NCI-H2227 treated with DMSO at 0.1 percent for 48 hours (cell line): Measurements from ENCODE around the gene DENND5B.
"Not testable (repeated sequence)": the region's sequence is repeated elsewhere in the genome, so short reads cannot be mapped to it uniquely, and the experiment has no call there.

Experiments
- DNase-seq: peaks from one replicate; lab custom pipeline; 2025; lab: John Stamatoyannopoulos, UW

The DENND5B gene

GRCh38 chr12:31377210-31377609 is 213.7 kb downstream of the DENND5B start:
- not testable (repeated sequence) for DNase-seq

- not testable (repeated sequence) for DNase-seq
Measured at GRCh38 chr12:31375422-31375821, 215.5 kb downstream of the DENND5B start.

GRCh38 chr12:31371256-31371620 is 219.7 kb downstream of the DENND5B start:
- DNase-seq: no peak

GRCh38 chr12:31370531-31371255 is 220.2 kb downstream of the DENND5B start:
- DNase-seq: peak; percentile 5

DNA sequence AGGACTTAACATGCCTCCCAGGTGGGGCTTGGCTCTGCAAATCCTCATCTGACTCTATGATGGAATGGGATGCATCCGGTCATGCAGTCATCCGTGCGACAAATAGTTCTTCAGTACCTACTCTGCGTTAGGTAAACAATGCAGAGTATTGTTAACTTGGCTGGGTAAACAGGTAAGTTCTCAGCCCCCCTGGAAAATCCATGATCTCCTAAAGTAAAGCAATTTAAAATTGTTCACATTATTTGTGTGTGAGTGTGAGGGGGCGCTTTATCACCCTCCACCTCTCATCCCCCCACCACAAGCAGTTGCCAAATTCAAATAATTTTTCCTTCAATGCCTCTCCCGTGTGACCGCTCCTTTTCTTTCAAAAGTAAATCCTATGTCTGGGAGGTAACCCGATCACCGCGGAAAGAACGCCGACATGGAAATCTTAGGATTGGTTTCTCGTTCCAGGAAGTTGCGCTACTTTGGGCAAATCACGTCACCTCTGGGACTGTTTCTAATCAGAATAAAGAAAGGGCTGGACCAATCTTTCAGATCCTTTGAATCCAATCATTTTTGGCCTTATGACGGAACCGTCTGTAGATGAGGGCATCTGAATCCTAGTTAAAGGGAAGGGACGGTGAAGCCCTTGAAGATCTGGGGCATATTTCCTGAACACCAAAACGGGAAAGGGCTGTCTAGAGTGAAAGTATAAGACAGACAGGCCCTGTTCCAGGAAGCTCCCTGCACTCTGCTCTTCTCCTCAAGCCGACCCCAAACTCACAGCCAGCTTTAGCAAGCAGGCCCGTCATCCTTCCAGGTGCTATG is 221.0 kb downstream of the DENND5B start:
- peak; percentile 51 for DNase-seq

DNA sequence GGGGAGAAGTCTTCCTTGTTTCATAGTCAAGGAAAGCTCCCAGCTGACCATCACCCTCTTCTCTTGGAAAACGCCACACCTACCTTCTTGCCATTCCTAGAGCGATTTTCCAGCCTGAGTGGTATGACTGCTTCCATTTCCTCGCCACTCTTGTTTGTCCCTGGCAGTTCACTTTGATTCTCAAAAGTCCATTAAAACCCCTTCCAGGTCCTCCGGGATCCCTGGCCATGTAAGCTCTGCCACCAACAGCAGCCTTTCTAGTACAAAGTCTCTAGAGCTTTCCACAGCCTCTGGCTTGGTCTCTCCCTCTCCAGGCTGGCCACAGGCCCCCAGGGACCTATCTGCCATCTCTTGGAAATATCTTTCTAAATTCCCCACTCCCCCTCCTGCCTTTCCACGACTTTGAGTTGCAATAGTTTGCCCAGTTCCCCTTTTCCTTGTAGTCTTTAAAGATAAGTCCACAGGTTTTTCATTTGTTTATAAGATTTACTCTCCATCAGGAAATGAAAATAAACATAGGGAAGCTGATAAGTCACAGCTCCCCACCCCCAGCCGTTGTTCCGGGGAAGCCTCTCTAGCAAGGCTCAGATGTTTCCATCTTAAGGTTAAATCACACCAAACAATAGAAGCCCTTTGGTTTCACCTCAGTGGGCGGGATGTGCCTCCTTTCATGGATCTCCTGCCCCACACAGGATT is 222.1 kb downstream of the DENND5B start:
- DNase-seq: peak; percentile 67

GRCh38 chr12:31366104-31366621 is 224.8 kb downstream of the DENND5B start:
- no peak for DNase-seq

DNA sequence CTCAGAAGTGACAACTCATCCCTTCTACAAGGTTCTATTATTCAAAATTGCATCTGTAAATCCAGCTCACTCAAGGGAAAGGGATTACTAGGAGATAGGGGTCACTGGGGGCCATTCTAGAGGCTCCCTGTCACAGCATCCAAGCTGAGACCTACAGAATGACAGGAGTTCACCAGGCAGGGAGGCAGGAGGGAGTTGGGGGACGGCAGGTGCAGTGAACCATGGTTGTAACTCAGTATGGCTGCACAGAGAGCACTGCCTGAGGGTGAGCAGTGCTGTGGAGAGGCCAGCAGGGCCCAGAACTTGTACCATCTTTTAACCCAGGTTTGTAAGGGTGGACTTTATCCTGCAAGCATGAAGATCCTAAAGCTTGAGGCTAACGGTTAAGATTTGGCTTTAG is 227.1 kb downstream of the DENND5B start:
- DNase-seq: no peak

DNA sequence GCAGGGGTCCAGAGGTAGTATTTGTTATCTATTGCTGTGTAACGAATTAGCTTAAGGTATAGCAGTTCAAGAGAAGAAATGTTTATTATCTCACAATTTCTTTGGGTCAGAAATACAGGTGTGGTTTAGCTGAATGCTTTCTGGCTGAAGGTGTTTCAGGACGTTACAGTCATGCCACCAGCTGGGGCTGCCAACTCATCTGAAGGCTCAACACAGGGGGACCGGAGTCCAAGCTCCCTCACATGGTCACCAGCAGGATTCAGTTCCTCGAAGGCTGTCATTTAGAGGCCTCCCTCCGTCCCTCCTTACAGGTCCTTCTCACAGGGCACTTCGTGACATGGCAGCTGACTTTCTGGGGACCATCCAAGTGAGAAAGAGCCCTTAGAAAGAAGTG is 227.5 kb downstream of the DENND5B start:
- no peak for DNase-seq

GRCh38 chr12:31362759-31363415 is 228.0 kb downstream of the DENND5B start:
- peak; percentile 33 for DNase-seq

GRCh38 chr12:31362115-31362758 is 228.7 kb downstream of the DENND5B start:
- peak; percentile 83 for DNase-seq

DNA sequence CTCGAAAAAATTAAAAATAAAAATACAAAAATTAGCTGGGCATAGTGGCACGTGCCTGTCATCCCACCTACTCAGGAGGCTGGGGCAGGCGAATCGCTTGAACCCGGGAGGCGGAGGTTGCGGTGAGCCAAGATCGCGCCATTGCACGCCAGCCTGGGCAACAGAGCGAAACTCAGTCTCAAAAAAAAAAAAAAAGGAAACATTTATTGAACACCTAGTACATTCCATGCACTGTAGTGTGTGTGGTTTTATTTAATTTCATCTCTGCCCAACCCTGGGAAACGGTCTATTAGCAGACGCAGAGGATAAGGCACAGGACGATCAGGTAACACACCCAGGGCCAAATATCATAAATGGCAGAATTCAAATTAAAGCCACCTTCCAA is 229.2 kb downstream of the DENND5B start:
- DNase-seq: no peak

- no peak for DNase-seq
Measured at GRCh38 chr12:31355747-31356107, 235.2 kb downstream of the DENND5B start.

- peak; percentile 34 for DNase-seq
Measured at GRCh38 chr12:31353750-31354708, 236.9 kb downstream of the DENND5B start.

DNA sequence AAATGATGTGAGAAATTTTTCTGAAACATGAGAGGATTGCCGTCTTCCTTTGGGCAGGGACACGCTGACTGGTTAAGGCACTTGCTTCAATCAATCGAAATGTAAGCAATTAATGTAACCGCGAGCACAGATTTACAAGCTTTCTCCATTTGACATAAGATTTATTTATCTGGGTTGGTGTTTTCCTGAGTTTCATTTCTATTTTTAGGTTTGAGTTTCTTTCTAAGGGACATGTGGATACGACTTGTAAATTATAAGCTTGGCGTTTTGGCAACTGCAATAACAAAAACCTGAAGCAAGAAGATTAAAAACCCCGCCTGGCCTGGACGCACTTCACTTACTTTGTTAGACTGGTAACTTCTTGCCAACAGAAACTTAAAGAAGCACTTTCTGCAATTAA is 244.7 kb downstream of the DENND5B start:
- DNase-seq: no peak

DNA sequence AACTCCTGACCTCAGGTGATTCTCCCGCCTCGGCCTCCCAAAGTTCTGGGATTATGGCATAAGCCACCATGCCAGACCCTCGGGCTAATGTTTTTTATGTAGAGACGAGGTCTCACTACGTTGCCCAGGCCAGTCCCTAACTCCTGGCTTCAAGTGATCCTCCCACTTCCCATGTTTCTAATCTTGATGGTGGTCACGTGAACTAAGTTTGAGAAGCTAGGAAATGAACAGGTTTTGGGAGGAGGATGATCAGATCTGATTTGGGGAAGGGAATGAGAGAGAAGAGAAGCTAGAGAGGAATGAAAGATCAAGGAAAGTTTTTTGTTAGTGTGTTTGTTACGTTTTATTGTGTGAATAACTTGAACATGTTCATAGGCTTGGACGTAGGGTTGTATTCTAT is 247.8 kb downstream of the DENND5B start:
- DNase-seq: no peak

DNA sequence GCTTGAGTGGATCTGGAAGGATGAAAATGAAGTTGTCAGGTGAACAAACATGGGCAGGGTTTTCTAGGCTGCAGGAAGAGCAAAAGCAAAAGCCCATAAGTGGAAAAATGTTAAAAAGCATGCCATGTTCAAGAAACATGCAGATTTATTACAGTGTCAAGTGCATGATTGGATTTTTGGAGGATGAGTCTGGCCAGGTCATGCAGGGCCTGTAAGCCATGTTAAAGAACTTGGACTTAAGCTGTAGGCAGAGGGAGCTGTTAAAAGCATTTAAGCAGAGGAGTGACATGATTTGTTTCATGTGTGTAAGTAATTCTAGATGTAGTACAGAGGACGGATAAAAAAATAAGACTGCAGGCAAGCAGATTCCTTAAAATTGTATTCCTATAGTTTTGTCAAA is 248.7 kb downstream of the DENND5B start:
- DNase-seq: no peak

- DNase-seq: no peak
Measured at GRCh38 chr12:31339831-31340622, 250.9 kb downstream of the DENND5B start.

DNA sequence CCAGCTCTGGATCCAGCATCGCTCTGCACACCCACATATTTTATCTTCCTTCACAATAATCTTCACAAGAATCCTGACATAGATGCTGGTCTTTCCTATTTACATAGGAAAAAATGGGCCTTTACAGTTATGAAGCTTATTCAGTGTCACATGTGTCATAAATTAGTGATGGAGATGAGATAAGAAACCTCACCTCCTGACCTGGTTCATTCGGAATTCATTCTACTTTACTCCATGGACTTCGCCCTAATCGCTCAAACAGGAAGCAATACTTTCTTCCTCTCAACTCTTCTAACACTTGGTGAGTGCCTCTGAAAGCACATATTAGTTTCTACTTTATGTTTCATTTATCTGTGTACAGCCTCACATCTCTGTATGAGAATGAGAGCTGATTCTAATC is 253.0 kb downstream of the DENND5B start:
- DNase-seq: no peak
